GM19240 (cell line): ENCODE measurements around the gene ATP12A.

Experiments
- DNase-seq: peaks from one replicate; pipeline ENCODE4 v3.0.0; 2011; ENCODE audit warnings: low spot score; ENCODE audit not compliant: insufficient read length

The ATP12A gene

GRCh38 chr13:24662195-24663088, 17.8 kb upstream of the ATP12A start:
- no peak for DNase-seq

- DNase-seq, result no peak
Measured at GRCh38 chr13:24663089-24663395, 17.2 kb upstream of the ATP12A start.

GRCh38 chr13:24663586-24663985, 16.6 kb upstream of the ATP12A start:
- no peak for DNase-seq

- DNase-seq, result no peak
Measured at GRCh38 chr13:24664726-24665409, 15.3 kb upstream of the ATP12A start.

GRCh38 chr13:24668511-24668910, 11.7 kb upstream of the ATP12A start:
- no peak for DNase-seq

- no peak for DNase-seq
Measured at GRCh38 chr13:24668955-24669582, 11.1 kb upstream of the ATP12A start.

- DNase-seq, result no peak
Measured at GRCh38 chr13:24670174-24670573, 10.0 kb upstream of the ATP12A start.

- DNase-seq, result no peak
Measured at GRCh38 chr13:24670961-24671381, 9.2 kb upstream of the ATP12A start.

GRCh38 chr13:24671386-24672113, 8.7 kb upstream of the ATP12A start:
- DNase-seq, result no peak

- DNase-seq, result no peak
Measured at GRCh38 chr13:24672141-24673132, 7.8 kb upstream of the ATP12A start.

- DNase-seq, result no peak
Measured at GRCh38 chr13:24675806-24676570, 4.2 kb upstream of the ATP12A start.

GRCh38 chr13:24678151-24678550, 2.1 kb upstream of the ATP12A start:
- no peak for DNase-seq

GRCh38 chr13:24679686-24680085, 522 bp upstream of the ATP12A start:
- DNase-seq, result no peak

- DNase-seq, result no peak
Measured at GRCh38 chr13:24680921-24681604, 855 bp downstream of the ATP12A start.

- no peak for DNase-seq
Measured at GRCh38 chr13:24681930-24682329, 1.7 kb downstream of the ATP12A start.

GRCh38 chr13:24682353-24682752, 2.1 kb downstream of the ATP12A start:
- no peak for DNase-seq

- DNase-seq, result no peak
Measured at GRCh38 chr13:24683351-24683750, 3.1 kb downstream of the ATP12A start.

- DNase-seq, result peak; percentile 84
Measured at GRCh38 chr13:24683838-24684599, 3.8 kb downstream of the ATP12A start.
